Sigmoid colon (tissue), 7 donors: ENCODE data around the gene COL4A2. TPM values are rescaled to one million over a fixed set of nuclear protein-coding genes. Genes with fewer than 3 reads are reported as not detected.
A peak's percentile ranks its signal among the peaks of the same experiment; 100 is the strongest.

ENCODE experiments used
- DNase-seq: peaks from one replicate; pipeline ENCODE4 v3.0.0-alpha.2; 2019
- H3K27ac ChIP-seq, 4 donors: fragments of 200-600 bp; sonication (generic); one replicate each; pipeline ENCODE4 v1.5.1; 2016 to 2019; ENCODE audit warnings: mild to moderate bottlenecking in 1 of 4
- H3K27me3 ChIP-seq, 3 donors: fragments of 200-600 bp; sonication (generic); one replicate each; pipeline ENCODE4 v1.5.1; 2019; ENCODE audit warnings: mild to moderate bottlenecking in 1 of 3
- H3K36me3 ChIP-seq, 4 donors: fragments of 200-600 bp; sonication (generic); one replicate each; pipeline ENCODE4 v1.5.1; 2016 to 2019
- H3K4me1 ChIP-seq, 4 donors: fragments of 200-600 bp; sonication (generic); one replicate each; pipeline ENCODE4 v1.5.1; 2017 to 2019
- H3K4me3 ChIP-seq, 4 donors: fragments of 200-600 bp; sonication (generic); one replicate each; pipeline ENCODE4 v1.5.1; 2017 to 2019; ENCODE audit warnings: mild to moderate bottlenecking in 2 of 4, moderate library complexity in 1 of 4
- H3K9me3 ChIP-seq, 4 donors: fragments of 200-600 bp in 3 of 4; sonication (generic) in 3 of 4; one replicate each; pipeline versions ENCODE4 v1.5.1 to v1.6.1; 2013 to 2019
- CTCF ChIP-seq, 4 experiments: fragments of 450-650 bp in 3 of 4; fragments of 200-600 bp in 1 of 4; IDR thresholded peaks; one replicate each; pipeline ENCODE4 v1.5.1; 2016 to 2019; ENCODE audit warnings: antibody characterized with exemption in 4 of 4, mild to moderate bottlenecking in 3 of 4, moderate library complexity in 2 of 4
- EP300 ChIP-seq, 4 donors: sonication (generic); formaldehyde crosslinking; IDR thresholded peaks; one replicate each; pipeline ENCODE4 v1.6.1; 2017; ENCODE audit warnings: antibody characterized with exemption in 4 of 4
- POLR2A ChIP-seq, 2 donors: fragments of 450-650 bp; IDR thresholded peaks; one replicate each; pipeline ENCODE4 v1.6.1; 2016; ENCODE audit warnings: antibody characterized with exemption in 2 of 2, mild to moderate bottlenecking in 2 of 2, moderate library complexity in 2 of 2
- POLR2AphosphoS5 ChIP-seq, 4 donors: sonication (generic); formaldehyde crosslinking; IDR thresholded peaks; one replicate each; pipeline ENCODE4 v1.6.1; 2017; ENCODE audit warnings: antibody characterized with exemption in 4 of 4
- WGBS, 2 donors: extraction: QIAGEN DNeasy Blood & Tissue Kit; methylation state at CpG; one replicate each; pipeline ENCODE4 v1.1.7; 2013; 5-methylcytosine and 5-hydroxymethylcytosine counted together
- intact Hi-C: fragments of 100-400 bp; cut with DNase I; formaldehyde crosslinking; loops from one replicate; pipeline ENCODE4 v1.15.1; 2023
- polyA plus RNA-seq, 3 donors: library from polyadenylated mRNA; stranded (reverse); fragments of 200-250 nt; gene quantifications; one replicate each; pipeline ENCODE4 v1.2.3, GENCODE V29; 2013
- total RNA-seq, 4 donors: library from RNA; depleted of rRNA; stranded (reverse); fragments of >200 nt; gene quantifications; one replicate each; pipeline ENCODE4 v1.1.0, GENCODE V29; 2016
- donor health status: healthy with polysubstance abuse.
- donor health status: Bipolar disorder and iron deficiency.
- donor health status: healthy.

COL4A2 gene
- total and polyA plus RNA-seq, 7 donors, result 24.0 to 1,039 (median 306) TPM

- TF ChIP-seq CTCF (IDR thresholded peaks at IDR 0.05), result no peak
- TF ChIP-seq EP300 (IDR thresholded peaks at IDR 0.05), result no peak
- no peak for TF ChIP-seq POLR2AphosphoS5 (IDR thresholded peaks at IDR 0.05)
- no peak for TF ChIP-seq POLR2A (IDR thresholded peaks at IDR 0.05)
- H3K27ac ChIP-seq, result peak overlapping the region; percentile 90 to 96 (median 93)
Observed at GRCh38 chr13:110404321-110404720, 97.2 kb downstream of the COL4A2 start.

DNA sequence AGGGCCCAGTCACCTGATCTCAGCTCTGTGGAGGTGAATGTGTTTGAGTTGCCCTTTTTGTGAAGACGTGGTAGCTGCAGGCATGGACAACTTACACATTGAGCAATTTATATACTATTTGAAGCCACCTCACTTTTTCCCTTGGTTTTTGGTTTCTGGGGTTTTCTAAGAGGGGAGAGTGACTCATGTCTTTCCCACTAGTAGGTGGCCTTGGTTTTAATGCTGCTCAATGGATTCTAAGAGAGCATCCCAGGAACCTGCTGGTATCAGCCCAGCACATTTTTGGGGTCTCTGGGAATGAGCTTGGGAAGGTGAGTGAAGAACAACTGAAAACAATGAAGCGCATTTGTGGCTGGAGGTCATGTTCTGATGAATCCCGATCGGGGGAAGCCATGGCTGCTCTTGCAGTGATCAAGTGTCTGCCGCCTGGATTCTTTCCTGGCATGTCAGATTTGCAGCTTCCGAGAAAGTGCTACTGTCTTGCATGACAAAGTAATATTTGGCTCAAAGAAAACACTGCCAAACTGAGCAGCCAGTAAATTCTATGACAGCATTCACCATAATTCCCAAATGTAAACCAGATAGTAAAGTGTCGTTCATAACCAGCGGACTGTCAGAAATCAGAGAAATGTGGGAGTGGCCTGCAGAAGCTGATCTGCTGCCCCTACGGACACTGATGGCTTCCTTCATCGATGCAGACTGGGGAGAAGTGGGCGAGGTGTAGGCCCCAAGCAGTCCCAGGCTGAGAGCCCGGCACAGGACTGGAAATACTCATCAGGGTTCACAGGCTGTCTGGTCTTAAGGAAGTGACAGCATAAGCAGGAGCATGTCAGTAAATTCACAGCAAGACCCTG lies 98.7 kb downstream of the COL4A2 start:
- Histone ChIP-seq H3K27me3 (no peaks in the 10 kb centered on the region), H3K4me1 (peaks cover 0 to 89% (median 82%) of the 10 kb centered on the region in 4 donors), H3K4me3 (no peak overlapping the region), H3K27ac (peak overlapping the region; percentile 90 to 96 (median 93)), H3K9me3 (no peaks in the 10 kb centered on the region), H3K36me3 (peaks cover 0 to 4% (median 0%) of the 10 kb centered on the region in 4 donors)
- no peak for DNase-seq
- 76 to 85% methylated on average over 12 of the region's 12 CpGs for WGBS, 2 donors
- intact Hi-C loops, result no loop called here
- peak in 3 of 4 donors; percentile 61 to 70 (median 66) for TF ChIP-seq POLR2AphosphoS5 (IDR thresholded peaks at IDR 0.05)
- peak in 3 of 4 donors; percentile 35 to 63 (median 62) for TF ChIP-seq EP300 (IDR thresholded peaks at IDR 0.05)
- no peak for TF ChIP-seq CTCF (IDR thresholded peaks at IDR 0.05)
- no peak for TF ChIP-seq POLR2A (IDR thresholded peaks at IDR 0.05)

More at GRCh38 chr13:110404321-110404720, 97.2 kb downstream of the COL4A2 start:
- WGBS, 2 donors, result 95 to 97% methylated on average over 4 of the region's 4 CpGs
- no peak overlapping the region for H3K4me3 ChIP-seq
- H3K27me3 ChIP-seq, result no peaks in the 10 kb centered on the region
- DNase-seq, result no peak
- intact Hi-C loops, result no loop called here
- H3K4me1 ChIP-seq, result peaks cover 0 to 88% (median 80%) of the 10 kb centered on the region in 4 donors
- no peaks in the 10 kb centered on the region for H3K9me3 ChIP-seq
- peaks cover 0 to 3% (median 0%) of the 10 kb centered on the region in 4 donors for H3K36me3 ChIP-seq

DNA sequence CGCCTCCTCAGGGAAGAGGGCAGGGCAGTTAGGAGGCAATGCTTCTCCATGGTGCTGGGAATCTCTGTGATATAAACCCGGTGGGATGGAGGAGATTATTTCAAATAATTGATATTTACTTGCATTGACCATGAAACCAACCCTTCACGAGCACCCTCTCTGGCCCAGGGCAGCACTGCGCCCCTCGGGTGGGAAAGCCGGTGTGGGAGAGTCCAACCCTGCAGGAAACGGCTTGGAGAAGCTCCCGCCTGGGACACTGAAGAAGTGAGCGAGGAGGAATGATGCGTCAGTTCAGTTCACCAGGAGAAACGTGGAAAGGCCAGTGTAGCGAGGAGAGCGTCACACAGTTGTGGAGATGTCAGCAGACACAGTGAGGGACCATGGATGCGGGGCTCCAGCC lies 99.9 kb downstream of the COL4A2 start:
- WGBS, 2 donors, result 89 to 90% methylated on average over 14 of the region's 14 CpGs
- peak overlapping the region; percentile 90 to 96 (median 93) for H3K27ac ChIP-seq

GRCh38 chr13:110407531-110407930 lies 100.4 kb downstream of the COL4A2 start:
- TF ChIP-seq POLR2A (IDR thresholded peaks at IDR 0.05), result no peak
- Histone ChIP-seq H3K27ac (peak overlapping the region; percentile 90 to 96 (median 93)), H3K36me3 (peaks cover 0 to 4% (median 0%) of the 10 kb centered on the region in 4 donors), H3K27me3 (no peaks in the 10 kb centered on the region), H3K9me3 (no peaks in the 10 kb centered on the region), H3K4me1 (peaks cover 2 to 94% (median 90%) of the 10 kb centered on the region in 4 donors), H3K4me3 (no peak overlapping the region)
- intact Hi-C loops, result no loop called here
- 40 to 50% methylated on average over 9 of the region's 9 CpGs for WGBS, 2 donors
- no peak for DNase-seq

More for the DNA sequence above, 99.9 kb downstream of the COL4A2 start:
- Histone ChIP-seq H3K4me3 (no peak overlapping the region), H3K36me3 (peaks cover 0 to 4% (median 0%) of the 10 kb centered on the region in 4 donors), H3K9me3 (no peaks in the 10 kb centered on the region), H3K27me3 (no peaks in the 10 kb centered on the region), H3K4me1 (peaks cover 2 to 95% (median 88%) of the 10 kb centered on the region in 4 donors)
- intact Hi-C loops, result no loop called here
- DNase-seq, result no peak
- TF ChIP-seq POLR2A (IDR thresholded peaks at IDR 0.05), result no peak
- peak in 2 of 4 donors; percentile 25 to 54 for TF ChIP-seq POLR2AphosphoS5 (IDR thresholded peaks at IDR 0.05)
- no peak for TF ChIP-seq CTCF (IDR thresholded peaks at IDR 0.05)
- TF ChIP-seq EP300 (IDR thresholded peaks at IDR 0.05), result no peak

- no peaks in the 10 kb centered on the region for H3K27me3 ChIP-seq
- H3K36me3 ChIP-seq, result peaks cover 0 to 4% (median 0%) of the 10 kb centered on the region in 4 donors
- peak in 1 of 4 donors; percentile 17 for TF ChIP-seq POLR2AphosphoS5 (IDR thresholded peaks at IDR 0.05)
- TF ChIP-seq EP300 (IDR thresholded peaks at IDR 0.05), result no peak
- TF ChIP-seq CTCF (IDR thresholded peaks at IDR 0.05), result no peak
- no peak for TF ChIP-seq POLR2A (IDR thresholded peaks at IDR 0.05)
- H3K4me3 ChIP-seq, result no peak overlapping the region
- peak overlapping the region; percentile 90 to 96 (median 93) for H3K27ac ChIP-seq
- WGBS, 2 donors, result 89 to 94% methylated on average over 12 of the region's 12 CpGs
- intact Hi-C loops, result no loop called here
- no peak for DNase-seq
- H3K4me1 ChIP-seq, result peaks cover 2 to 94% (median 93%) of the 10 kb centered on the region in 4 donors
- H3K9me3 ChIP-seq, result no peaks in the 10 kb centered on the region
Observed at GRCh38 chr13:110408286-110408685, 101.2 kb downstream of the COL4A2 start.
